NCI-H128 (cell line): Measurements from ENCODE around the gene ARMC12.

Source experiments
- DNase-seq: peaks from one replicate; lab custom pipeline; 2025; ENCODE audit not compliant: unreplicated experiment; lab: John Stamatoyannopoulos, UW

Gene ARMC12

GRCh38 chr6:35717449-35718374 is 19.1 kb upstream of the ARMC12 start:
- no peak for DNase-seq

DNA sequence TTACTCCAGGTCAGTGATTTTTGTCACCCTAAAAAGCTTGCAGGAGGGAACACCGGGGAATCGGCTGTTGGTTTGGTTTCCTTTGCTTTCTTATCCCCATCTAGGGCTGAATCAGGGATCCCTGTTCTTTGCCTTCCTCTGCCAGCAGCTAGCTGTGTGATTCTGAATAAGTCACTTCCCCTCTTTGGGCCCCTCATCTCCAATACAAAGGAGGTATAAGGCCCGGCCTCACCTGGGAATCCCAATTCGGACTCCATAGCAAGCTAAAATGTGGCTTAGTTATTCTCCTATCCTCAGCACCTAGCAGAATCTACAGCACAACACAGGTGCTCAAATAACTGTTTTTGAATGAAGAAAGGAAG is 18.5 kb upstream of the ARMC12 start:
- no peak for DNase-seq

DNA sequence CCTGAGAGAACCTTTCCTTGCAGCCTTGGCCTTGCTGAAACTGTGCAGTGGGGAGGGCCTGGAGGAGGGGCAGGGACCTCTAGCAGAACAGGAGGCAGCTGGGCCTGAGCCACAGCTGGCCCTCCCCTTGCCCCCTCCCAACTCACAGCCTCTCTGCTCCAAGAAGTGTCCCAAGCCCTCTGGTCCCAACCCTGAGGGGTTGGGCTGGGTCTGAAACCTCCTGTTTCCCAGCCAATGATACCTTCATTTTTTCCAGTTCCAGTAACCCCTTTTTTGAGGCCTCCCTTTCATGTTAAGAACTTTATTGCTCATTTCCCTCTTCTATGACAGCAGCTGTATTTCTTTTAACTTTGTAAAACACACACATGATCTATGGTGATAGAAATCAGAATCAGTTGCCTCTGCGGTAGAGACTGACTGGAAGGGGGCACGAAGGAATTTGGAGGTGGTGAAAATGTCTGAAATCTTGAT is 17.9 kb upstream of the ARMC12 start:
- no peak for DNase-seq

DNA sequence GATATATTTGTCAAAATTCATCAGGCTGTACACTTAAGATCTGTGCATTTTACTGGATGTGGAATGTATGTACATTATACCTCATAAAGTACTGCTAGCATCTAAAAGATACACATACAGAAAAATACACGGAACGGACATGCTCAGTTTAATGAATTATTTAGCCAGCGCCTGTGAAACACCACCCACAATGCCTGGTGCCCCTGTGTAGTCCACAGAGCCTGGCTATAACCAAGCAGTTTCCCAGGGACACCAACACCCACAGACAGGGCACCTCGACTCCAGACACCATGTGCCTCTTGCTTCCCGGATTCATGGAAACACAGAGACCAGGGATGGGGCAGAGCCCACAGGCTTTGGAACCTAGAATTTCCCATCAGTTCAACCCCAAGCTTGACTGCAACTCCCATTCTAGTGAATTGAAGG is 17.4 kb upstream of the ARMC12 start:
- DNase-seq: no peak

- no peak for DNase-seq
Measured at GRCh38 chr6:35719830-35720733, 16.8 kb upstream of the ARMC12 start.

DNA sequence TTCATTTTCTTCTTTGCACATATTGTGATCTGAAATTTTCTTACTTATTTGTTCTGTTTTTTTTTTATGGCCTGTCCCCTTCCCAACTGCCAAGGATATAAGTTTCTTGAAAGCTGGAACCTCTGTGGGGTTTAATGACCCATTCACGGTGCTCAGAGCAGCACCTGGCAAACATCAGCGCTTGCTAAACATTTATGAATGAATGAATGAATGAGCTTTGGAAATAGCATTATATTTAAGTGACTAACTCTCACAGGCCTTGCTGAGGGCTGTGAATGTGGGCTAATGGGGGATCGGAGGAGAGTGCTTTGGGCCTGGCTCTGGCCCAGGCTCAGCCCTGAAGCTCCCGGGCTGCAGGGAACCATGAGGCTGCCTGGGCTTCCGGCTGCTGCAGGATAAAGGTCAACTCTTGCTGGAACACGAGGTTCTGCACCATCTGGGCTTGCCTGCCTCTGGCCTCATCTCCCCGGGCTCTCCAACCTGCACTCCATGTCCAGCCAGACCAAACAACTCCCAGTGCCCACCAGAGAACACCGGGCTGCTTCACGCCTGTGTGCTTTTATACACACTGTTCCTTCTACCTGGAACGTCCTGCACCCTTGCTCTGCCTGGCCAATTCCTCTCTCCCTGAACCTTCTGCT is 14.6 kb upstream of the ARMC12 start:
- no peak for DNase-seq

- no peak for DNase-seq
Measured at GRCh38 chr6:35723587-35723986, 13.2 kb upstream of the ARMC12 start.

GRCh38 chr6:35724059-35724458 is 12.8 kb upstream of the ARMC12 start:
- DNase-seq: no peak

GRCh38 chr6:35724471-35724870 is 12.4 kb upstream of the ARMC12 start:
- DNase-seq: no peak

- no peak for DNase-seq
Measured at GRCh38 chr6:35725081-35725708, 11.6 kb upstream of the ARMC12 start.

- no peak for DNase-seq
Measured at GRCh38 chr6:35725721-35726438, 11.0 kb upstream of the ARMC12 start.

- DNase-seq: peak; percentile 57
Measured at GRCh38 chr6:35727231-35727934, 9.4 kb upstream of the ARMC12 start.

DNA sequence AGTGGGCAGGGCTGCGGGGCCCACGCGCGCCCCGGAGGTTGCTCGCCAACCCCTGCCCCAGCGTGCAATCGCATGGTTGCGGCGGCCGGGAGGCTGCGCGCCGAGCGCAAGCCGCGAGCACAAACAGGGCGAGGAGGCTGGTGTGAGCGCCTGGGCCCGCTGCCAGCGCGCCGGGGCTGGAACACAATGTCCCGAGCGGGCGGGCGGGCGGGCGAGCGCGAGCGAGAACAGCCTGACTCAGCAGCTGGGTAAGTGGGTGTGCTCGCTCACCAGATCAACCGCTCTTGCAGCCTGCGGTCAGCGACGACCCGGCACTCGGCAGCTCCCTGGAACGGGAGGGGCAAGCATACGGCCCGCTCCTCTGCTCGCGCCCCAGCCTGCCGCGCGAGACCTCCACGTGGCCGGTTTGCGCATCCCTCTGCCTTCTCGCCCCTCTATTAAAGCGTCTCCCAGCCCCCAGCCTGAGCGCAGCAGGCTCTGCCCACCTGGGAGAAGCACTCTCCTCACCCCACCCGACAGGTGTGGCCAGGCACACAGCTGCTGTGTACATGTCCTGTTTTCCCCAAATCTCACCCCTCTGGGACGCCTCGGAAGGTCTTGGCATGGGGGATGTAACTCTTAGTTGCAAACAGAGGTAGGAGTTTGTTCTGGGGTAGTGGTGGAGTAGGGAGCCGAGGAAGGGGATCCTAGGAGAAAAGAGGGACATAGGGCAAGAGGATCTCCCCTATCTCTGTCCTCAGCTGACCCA is 8.7 kb upstream of the ARMC12 start:
- DNase-seq: peak; percentile 29

DNA sequence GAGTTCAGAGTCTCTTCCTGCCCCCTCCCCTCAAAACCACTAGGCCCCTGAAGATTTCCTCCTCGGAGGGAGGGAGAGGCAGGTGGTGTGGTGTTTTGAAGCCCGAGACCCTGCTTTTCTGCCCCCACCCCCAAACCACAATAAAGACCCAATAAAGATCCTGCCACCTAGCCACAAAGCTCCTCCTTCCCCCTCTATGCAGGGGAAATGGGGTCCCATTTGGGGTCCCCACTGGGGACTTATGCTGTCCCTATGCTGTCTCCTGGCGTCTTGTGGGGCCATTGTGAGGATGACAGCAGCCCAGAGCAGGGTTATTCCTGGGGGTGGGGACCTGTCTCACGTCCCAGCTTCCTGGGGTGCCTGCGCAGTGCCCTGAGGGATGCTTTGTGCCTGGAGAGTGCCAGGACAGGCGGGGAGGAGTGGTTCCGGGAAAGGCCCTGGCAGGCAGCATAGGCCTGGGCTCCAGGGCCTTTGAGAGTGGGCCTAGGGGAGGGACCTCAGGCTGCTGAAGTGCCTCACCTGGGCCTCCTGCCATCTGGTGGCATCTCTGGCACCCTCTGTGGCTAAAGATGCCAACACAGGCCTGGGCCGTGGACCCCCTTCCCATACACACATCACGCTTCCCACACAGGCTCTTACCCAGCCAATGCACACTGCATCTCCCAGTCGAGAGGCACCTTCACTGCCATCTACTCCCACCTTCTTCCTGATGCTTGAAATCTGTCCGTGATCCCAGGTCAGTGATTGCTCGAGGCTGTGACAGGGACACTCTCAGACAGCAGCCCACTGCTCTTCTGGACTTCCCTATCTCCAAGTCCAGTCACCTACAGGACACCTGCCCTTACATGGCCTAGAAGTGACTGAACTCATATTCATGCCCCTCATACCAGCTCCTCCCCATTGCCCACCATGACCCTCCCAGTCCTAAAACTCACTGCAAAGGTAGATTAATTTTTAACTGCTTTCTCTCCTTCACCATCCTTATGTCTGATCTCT is 7.9 kb upstream of the ARMC12 start:
- DNase-seq: no peak

- DNase-seq: no peak
Measured at GRCh38 chr6:35729722-35730121, 7.1 kb upstream of the ARMC12 start.

DNA sequence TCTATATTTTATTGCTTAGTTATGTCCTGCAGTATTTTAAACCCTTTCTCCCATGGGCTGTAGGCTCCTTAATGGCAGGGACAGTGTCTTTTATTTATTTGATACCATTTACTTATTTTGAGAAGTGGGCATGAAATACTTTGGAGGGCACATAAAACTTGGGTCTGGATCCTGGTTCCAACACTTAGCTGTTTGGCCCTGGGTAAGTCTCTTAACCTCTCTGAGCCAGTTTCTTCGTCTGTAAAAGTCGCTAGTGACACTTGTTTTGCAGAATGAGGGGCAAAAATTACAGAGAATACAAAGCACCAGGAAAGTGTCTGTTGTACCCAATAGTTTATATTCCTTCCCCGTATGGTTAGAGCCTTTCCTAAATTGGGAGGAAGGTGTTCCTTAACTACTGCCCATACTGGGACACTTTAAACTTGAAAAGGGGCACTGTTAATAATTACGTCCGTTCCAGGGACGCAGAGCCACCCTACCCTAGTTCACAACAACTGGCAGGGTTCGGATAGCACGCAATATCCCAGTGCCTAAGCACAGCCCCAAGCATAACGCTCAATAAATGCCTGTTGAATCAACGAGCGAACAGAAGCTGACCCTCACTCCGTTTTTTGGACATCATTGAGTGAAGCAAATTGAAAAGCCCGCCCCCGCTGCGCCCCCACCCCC is 6.0 kb upstream of the ARMC12 start:
- no peak for DNase-seq

DNA sequence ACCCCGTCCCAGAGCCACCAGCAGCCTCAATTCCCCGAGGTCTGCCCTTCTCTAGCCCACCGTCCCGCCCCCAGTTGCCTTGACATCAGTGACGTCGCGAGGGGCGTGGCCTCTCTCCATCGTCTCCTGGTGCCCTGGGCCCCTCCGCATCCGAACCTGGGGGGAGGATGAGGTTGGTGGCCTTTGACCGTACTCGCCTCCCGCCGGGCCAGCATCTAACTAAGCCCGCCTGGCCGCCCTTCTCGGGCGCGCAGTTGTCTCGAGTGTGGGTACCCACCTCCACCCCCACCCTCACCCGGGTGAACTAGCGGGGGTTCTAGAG is 5.5 kb upstream of the ARMC12 start:
- peak; percentile 75 for DNase-seq
